ENCODE measurements around the gene MAPK8.

GRCh38 chr10:48340734-48341133 is 34.3 kb downstream of the MAPK8 start:
- TF ChIP-seq CTCF (IDR thresholded peaks at IDR 0.05) (no peak), POLR2AphosphoS5 (IDR thresholded peaks at IDR 0.05) (no peak)
